Stimulated activated CD4-positive, alpha-beta T cell treated with anti-CD3 and anti-CD28 coated beads, Interleukin-2, amount 100 ng/mL, for 4 hours (primary cell): ENCODE results near the gene RNU6-7.

Experiments used
- DNase-seq: peaks from one replicate; pipeline ENCODE4 v3.0.0-alpha.2; 2020; ENCODE audit warnings: low read depth

The RNU6-7 gene

GRCh38 chr14:32201816-32202490 lies at the start of gene RNU6-7:
TSS of gene RNU6-7 (plus strand) at chr14:32202045.
- no peak for DNase-seq

- DNase-seq = no peak
These were observed 35.8 kb upstream of the RNU6-7 start for GRCh38 chr14:32166029-32166428.

- DNase-seq = no peak
These were observed 34.9 kb upstream of the RNU6-7 start for GRCh38 chr14:32166924-32167323.

GRCh38 chr14:32167907-32168306 lies 33.9 kb upstream of the RNU6-7 start:
- DNase-seq = no peak

- no peak for DNase-seq
These were observed 32.7 kb upstream of the RNU6-7 start for GRCh38 chr14:32169191-32169590.

- no peak for DNase-seq
These were observed 30.4 kb upstream of the RNU6-7 start for GRCh38 chr14:32171469-32171868.

- DNase-seq = no peak
These were observed 18.4 kb upstream of the RNU6-7 start for GRCh38 chr14:32183151-32184058.

GRCh38 chr14:32185097-32185496 lies 16.7 kb upstream of the RNU6-7 start:
- no peak for DNase-seq

GRCh38 chr14:32186248-32186647 lies 15.6 kb upstream of the RNU6-7 start:
- DNase-seq = no peak

GRCh38 chr14:32189811-32190210 lies 12.0 kb upstream of the RNU6-7 start:
- DNase-seq = no peak

- no peak for DNase-seq
These were observed 11.2 kb upstream of the RNU6-7 start for GRCh38 chr14:32190673-32191072.

- no peak for DNase-seq
These were observed 9.0 kb upstream of the RNU6-7 start for GRCh38 chr14:32192712-32193373.

GRCh38 chr14:32193532-32193931 lies 8.3 kb upstream of the RNU6-7 start:
- DNase-seq = no peak

- DNase-seq = no peak
These were observed 6.2 kb upstream of the RNU6-7 start for GRCh38 chr14:32195636-32196035.

- no peak for DNase-seq
These were observed 3.9 kb upstream of the RNU6-7 start for GRCh38 chr14:32197919-32198318.

- DNase-seq = no peak
These were observed 1.3 kb upstream of the RNU6-7 start for GRCh38 chr14:32200368-32201192.

GRCh38 chr14:32201193-32201815 lies 541 bp upstream of the RNU6-7 start:
- peak; percentile 60 for DNase-seq

- no peak for DNase-seq
These were observed 699 bp downstream of the RNU6-7 start for GRCh38 chr14:32202491-32202997.

GRCh38 chr14:32202998-32203882 lies 1.4 kb downstream of the RNU6-7 start, which contains the start of gene RNU6-8:
TSS of gene RNU6-8 (minus strand) at chr14:32203269.
- DNase-seq = peak; percentile 85

- no peak for DNase-seq
These were observed 2.1 kb downstream of the RNU6-7 start for GRCh38 chr14:32203928-32204357.
